Cardiac muscle cell (in vitro differentiated cells and primary cell): ENCODE data around the gene AHCYL2. TPM values are rescaled to one million over a fixed set of nuclear protein-coding genes. Genes with fewer than 3 reads are reported as not detected.

Experiments used
- polyA plus RNA-seq: library from polyadenylated mRNA; unstranded; fragments of >200 nt; fragmentation: Nextera tagmentation; extraction: Ambion mirVana; gene quantifications from 2 replicates; pipeline ENCODE4 v1.2.1, GENCODE V29; 2016
- total RNA-seq: library from RNA; depleted of rRNA; stranded (reverse); fragments of >200 nt; gene quantifications from 2 replicates; pipeline ENCODE4 v1.2.3, GENCODE V29; 2016

The AHCYL2 gene
- total and polyA plus RNA-seq, 2 experiments from 2014 or later: 28.5 to 30.8 TPM

Other genes with a start within 250 kb of the AHCYL2 start
- 26.9 and 31.1 TPM in 2 replicates for gene TNPO3, start 169.9 kb upstream of the AHCYL2 start, total RNA-seq
- 21.8 and 32.1 TPM in 2 replicates for gene TNPO3, start 169.9 kb upstream of the AHCYL2 start, polyA plus RNA-seq
- 10.0 and 13.4 TPM in 2 replicates for gene TSPAN33, start 80.3 kb upstream of the AHCYL2 start, total RNA-seq
- 14.9 and 15.6 TPM in 2 replicates for gene TSPAN33, start 80.3 kb upstream of the AHCYL2 start, polyA plus RNA-seq
- 66.7 and 82.9 TPM in 2 replicates for gene SMO, start 36.4 kb upstream of the AHCYL2 start, total RNA-seq
- 35.0 and 41.3 TPM in 2 replicates for gene SMO, start 36.4 kb upstream of the AHCYL2 start, polyA plus RNA-seq
- gene STRIP2, start 209.4 kb downstream of the AHCYL2 start, total RNA-seq: 23.5 and 38.9 TPM in 2 replicates
- 11.7 and 22.0 TPM in 2 replicates for gene STRIP2, start 209.4 kb downstream of the AHCYL2 start, polyA plus RNA-seq